ENCODE data around the gene SLC35G6. TPM values are rescaled to one million over a fixed set of nuclear protein-coding genes. Genes with fewer than 3 reads are reported as not detected.
"Not testable (repeated sequence)": the region's sequence is repeated elsewhere in the genome, so short reads cannot be mapped to it uniquely, and the experiment has no call there.

The SLC35G6 gene
- total RNA-seq (2012; rRNA removed) = not detected in 2 replicates

DNA sequence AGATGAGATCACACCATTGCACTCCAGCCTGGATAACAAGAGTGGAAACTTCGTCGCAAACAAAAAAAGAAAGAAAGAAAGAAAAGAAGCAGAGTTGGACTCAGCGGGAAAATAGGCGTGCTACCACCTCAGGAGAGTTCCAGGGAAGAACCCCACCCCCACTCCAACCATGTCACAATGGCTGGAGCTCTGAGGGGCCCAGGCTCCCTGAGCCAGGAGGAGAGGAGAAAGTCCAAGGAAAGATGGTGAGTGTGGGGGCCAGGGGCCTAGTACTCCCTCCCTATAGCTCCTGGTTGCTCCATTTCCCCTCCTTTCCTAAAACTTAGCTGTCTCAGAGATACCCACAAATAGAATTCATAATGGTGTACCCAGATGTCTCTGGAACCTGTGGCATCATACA lies at the start of gene SLC35G6:
Gene SLC35G6, plus strand, starts transcription at position 172 of the 400 bp plus-strand sequence. Its CDS starts 71 bp downstream, at position 243.
- H3K4me1 ChIP-seq (ENCODE audit: control insufficient read depth, insufficient read depth, low read length) = peaks cover 48% of the 10 kb centered on the region
- H3K4me2 ChIP-seq (ENCODE audit: low read length) = peak within 1 kb of the TSS; percentile 91
- H3K9me3 ChIP-seq (replicated peaks; ENCODE audit: low read length); H3K27me3 ChIP-seq (ENCODE audit: control insufficient read depth, insufficient read depth, low read length); H3K36me3 ChIP-seq (ENCODE audit: insufficient read depth, low read length): not testable (repeated sequence)
- H3K9ac ChIP-seq (ENCODE audit: low read depth, low read length) = peak within 1 kb of the TSS; percentile 80
- H3K4me3 ChIP-seq (ENCODE audit: low read length) = peak within 1 kb of the TSS; percentile 81

DNA sequence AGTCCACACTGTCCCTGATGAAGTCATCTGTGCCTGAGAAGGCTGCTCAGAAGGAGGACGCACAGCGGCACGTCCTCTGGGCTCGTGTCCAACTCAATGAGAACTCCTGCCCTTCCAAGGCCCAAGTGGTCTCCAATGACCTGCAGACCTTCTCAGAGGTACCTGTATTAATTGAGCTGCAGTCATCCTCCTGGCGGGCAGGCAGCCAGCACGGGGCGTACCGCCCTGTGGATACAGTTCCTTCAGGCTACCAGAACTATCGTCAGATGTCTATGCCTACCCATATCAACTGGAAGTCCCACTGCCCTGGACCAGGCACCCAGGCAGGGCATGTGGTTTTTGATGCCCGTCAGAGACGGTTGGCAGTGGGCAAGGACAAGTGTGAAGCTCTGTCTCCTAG lies 49.0 kb upstream of the SLC35G6 start:
- H3K4me3 ChIP-seq (ENCODE audit: low read length) = no peak overlapping the region
- no peaks in the 10 kb centered on the region for H3K9me3 ChIP-seq (replicated peaks; ENCODE audit: low read length)
- no peak overlapping the region for H3K4me2 ChIP-seq (ENCODE audit: low read length)
- no peaks in the 10 kb centered on the region for H3K27me3 ChIP-seq (ENCODE audit: control insufficient read depth, insufficient read depth, low read length)
- H3K36me3 ChIP-seq (ENCODE audit: insufficient read depth, low read length) = no peaks in the 10 kb centered on the region
- no peak overlapping the region for H3K9ac ChIP-seq (ENCODE audit: low read depth, low read length)
- peaks cover 14% of the 10 kb centered on the region for H3K4me1 ChIP-seq (ENCODE audit: control insufficient read depth, insufficient read depth, low read length)

DNA sequence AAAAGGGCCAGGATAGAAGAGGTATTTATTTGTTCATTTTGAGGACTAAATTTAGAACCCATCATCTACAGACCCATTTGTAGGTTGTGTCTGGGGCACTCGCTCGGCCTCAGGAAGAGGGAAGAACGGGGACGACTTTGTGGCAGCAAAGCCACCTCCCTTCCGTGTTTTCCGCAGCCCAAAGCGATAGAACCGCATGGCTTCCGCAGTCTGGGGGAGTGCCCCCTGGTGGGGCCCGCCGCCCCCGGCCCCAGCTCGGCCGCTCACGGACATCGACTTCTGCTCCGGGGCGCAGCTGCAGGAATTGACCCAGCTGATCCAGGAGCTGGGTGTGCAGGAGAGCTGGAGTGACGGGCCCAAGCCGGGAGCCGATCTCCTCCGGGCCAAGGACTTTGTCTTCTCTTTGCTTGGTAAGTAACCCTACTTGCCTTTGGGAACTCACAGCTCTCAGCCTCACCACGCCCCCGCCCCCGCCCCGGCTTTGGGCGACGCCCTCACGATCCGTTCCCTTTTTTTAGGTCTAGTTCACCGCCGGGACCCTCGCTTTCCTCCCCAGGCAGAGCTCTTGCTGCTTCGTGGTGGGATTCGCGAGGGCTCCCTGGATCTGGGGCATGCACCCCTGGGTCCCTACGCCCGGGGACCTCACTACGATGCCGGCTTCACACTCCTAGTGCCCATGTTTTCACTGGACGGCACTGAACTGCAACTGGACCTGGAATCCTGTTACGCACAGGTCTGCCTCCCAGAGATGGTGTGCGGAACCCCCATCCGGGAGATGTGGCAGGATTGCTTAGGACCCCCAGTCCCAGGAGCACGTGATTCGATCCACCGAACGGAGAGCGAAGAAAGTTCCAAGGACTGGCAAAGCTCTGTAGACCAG lies 45.3 kb upstream of the SLC35G6 start:
- H3K4me3 ChIP-seq (ENCODE audit: low read length) = peak overlapping the region; percentile 61
- peaks cover 9% of the 10 kb centered on the region for H3K27me3 ChIP-seq (ENCODE audit: control insufficient read depth, insufficient read depth, low read length)
- H3K9ac ChIP-seq (ENCODE audit: low read depth, low read length) = no peak overlapping the region
- H3K36me3 ChIP-seq (ENCODE audit: insufficient read depth, low read length) = no peaks in the 10 kb centered on the region
- no peaks in the 10 kb centered on the region for H3K9me3 ChIP-seq (replicated peaks; ENCODE audit: low read length)
- peak overlapping the region; percentile 90 for H3K4me2 ChIP-seq (ENCODE audit: low read length)
- peaks cover 37% of the 10 kb centered on the region for H3K4me1 ChIP-seq (ENCODE audit: control insufficient read depth, insufficient read depth, low read length)

DNA sequence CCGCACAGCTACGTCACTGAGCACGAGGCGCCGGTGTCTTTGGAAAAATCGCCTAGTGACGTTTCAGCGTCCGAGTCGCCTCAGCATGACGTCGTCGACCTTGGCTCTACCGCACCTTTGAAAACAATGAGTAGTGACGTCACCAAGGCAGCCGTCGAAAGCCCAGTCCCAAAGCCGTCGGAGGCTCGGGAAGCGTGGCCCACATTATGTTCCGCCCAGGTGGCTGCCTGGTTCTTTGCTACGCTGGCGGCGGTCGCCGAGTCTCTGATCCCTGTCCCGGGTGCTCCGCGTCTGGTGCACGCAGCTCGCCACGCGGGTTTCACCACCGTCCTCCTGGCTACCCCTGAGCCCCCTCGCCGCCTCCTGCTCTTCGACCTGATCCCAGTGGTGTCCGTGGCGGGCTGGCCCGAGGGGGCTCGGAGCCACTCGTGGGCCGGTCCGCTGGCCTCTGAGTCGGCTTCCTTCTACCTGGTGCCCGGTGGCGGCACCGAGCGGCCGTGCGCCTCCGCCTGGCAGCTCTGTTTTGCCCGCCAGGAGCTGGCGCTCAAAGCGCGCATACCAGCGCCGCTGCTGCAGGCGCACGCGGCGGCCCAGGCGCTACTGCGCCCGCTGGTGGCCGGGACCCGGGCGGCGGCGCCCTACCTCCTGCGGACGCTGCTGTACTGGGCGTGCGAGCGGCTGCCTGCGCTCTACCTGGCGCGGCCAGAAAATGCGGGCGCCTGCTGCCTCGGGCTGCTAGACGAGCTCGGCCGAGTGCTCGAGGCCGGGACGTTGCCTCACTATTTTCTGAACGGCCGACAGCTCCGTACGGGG lies 44.5 kb upstream of the SLC35G6 start:
- Histone ChIP-seq H3K9ac (ENCODE audit: low read depth, low read length) (no peak overlapping the region), H3K4me3 (ENCODE audit: low read length) (peak overlapping the region; percentile 59), H3K27me3 (ENCODE audit: control insufficient read depth, insufficient read depth, low read length) (peaks cover 9% of the 10 kb centered on the region), H3K36me3 (ENCODE audit: insufficient read depth, low read length) (no peaks in the 10 kb centered on the region), H3K9me3 (replicated peaks; ENCODE audit: low read length) (no peaks in the 10 kb centered on the region), H3K4me1 (ENCODE audit: control insufficient read depth, insufficient read depth, low read length) (peaks cover 41% of the 10 kb centered on the region), H3K4me2 (ENCODE audit: low read length) (peak overlapping the region; percentile 90)

GRCh38 chr17:7437369-7437863 lies 43.8 kb upstream of the SLC35G6 start:
- no peak overlapping the region for H3K9ac ChIP-seq (ENCODE audit: low read depth, low read length)
- peak overlapping the region; percentile 90 for H3K4me2 ChIP-seq (ENCODE audit: low read length)
- peak overlapping the region; percentile 59 for H3K4me3 ChIP-seq (ENCODE audit: low read length)
- no peaks in the 10 kb centered on the region for H3K9me3 ChIP-seq (replicated peaks; ENCODE audit: low read length)
- H3K4me1 ChIP-seq (ENCODE audit: control insufficient read depth, insufficient read depth, low read length) = peaks cover 41% of the 10 kb centered on the region
- H3K27me3 ChIP-seq (ENCODE audit: control insufficient read depth, insufficient read depth, low read length) = peaks cover 9% of the 10 kb centered on the region
- H3K36me3 ChIP-seq (ENCODE audit: insufficient read depth, low read length) = no peaks in the 10 kb centered on the region

DNA sequence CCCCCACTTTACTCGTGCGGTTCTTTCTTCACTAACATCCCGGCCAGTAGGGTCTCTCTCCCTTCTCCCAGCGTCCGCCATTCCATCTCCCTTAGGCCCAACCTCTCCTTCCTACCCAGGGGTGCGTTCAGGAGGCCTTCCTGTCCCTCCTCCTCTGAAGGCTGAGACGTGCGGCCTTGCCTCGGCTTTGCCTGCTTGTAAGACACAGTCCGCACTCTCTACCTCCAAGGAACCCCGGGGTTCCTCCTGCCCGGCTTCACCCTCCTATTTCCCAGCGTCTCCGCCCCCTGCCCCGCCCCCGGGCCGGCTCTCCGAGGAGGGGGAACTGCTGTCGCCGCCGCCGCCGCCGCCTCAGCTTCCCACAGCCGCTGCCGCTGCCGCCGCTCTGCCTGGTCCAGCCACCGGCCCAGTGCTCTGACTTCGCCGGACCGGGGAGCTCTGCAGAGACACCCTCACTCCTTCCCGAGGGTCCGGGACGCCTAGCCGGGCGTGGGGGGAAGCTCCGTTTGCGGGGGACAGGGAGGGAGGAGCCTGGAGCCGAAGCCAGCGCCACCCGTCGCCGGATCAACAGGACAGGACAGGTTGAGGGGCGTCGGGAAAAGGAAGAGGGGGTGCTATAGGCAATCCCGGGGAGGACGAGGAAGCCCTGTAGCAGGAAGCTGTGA lies 43.2 kb upstream of the SLC35G6 start:
- H3K27me3 ChIP-seq (ENCODE audit: control insufficient read depth, insufficient read depth, low read length) = peaks cover 9% of the 10 kb centered on the region
- H3K36me3 ChIP-seq (ENCODE audit: insufficient read depth, low read length) = no peaks in the 10 kb centered on the region
- H3K9ac ChIP-seq (ENCODE audit: low read depth, low read length) = no peak overlapping the region
- peak overlapping the region; percentile 29 for H3K4me3 ChIP-seq (ENCODE audit: low read length)
- H3K9me3 ChIP-seq (replicated peaks; ENCODE audit: low read length) = no peaks in the 10 kb centered on the region
- H3K4me1 ChIP-seq (ENCODE audit: control insufficient read depth, insufficient read depth, low read length) = peaks cover 41% of the 10 kb centered on the region
- peak overlapping the region; percentile 90 for H3K4me2 ChIP-seq (ENCODE audit: low read length)

GRCh38 chr17:7438656-7439460 lies 42.4 kb upstream of the SLC35G6 start:
- Histone ChIP-seq H3K4me3 (ENCODE audit: low read length) (peak overlapping the region; percentile 29), H3K4me2 (ENCODE audit: low read length) (peak overlapping the region; percentile 90), H3K27me3 (ENCODE audit: control insufficient read depth, insufficient read depth, low read length) (peaks cover 9% of the 10 kb centered on the region), H3K9ac (ENCODE audit: low read depth, low read length) (no peak overlapping the region), H3K36me3 (ENCODE audit: insufficient read depth, low read length) (no peaks in the 10 kb centered on the region), H3K9me3 (replicated peaks; ENCODE audit: low read length) (no peaks in the 10 kb centered on the region), H3K4me1 (ENCODE audit: control insufficient read depth, insufficient read depth, low read length) (peaks cover 45% of the 10 kb centered on the region)

GRCh38 chr17:7439462-7440112 lies 41.7 kb upstream of the SLC35G6 start, which contains the start of gene FGF11:
FGF11 (plus strand) TSS chr17:7439512; CDS start chr17:7439621, 109 bp downstream.
- Histone ChIP-seq H3K36me3 (ENCODE audit: insufficient read depth, low read length) (no peaks in the 10 kb centered on the region), H3K9me3 (replicated peaks; ENCODE audit: low read length) (no peaks in the 10 kb centered on the region), H3K4me1 (ENCODE audit: control insufficient read depth, insufficient read depth, low read length) (peaks cover 52% of the 10 kb centered on the region), H3K27me3 (ENCODE audit: control insufficient read depth, insufficient read depth, low read length) (peaks cover 9% of the 10 kb centered on the region), H3K9ac (ENCODE audit: low read depth, low read length) (peak within 1 kb of the TSS; percentile 43), H3K4me3 (ENCODE audit: low read length) (peak within 1 kb of the TSS; percentile 66), H3K4me2 (ENCODE audit: low read length) (peak within 1 kb of the TSS; percentile 90)

DNA sequence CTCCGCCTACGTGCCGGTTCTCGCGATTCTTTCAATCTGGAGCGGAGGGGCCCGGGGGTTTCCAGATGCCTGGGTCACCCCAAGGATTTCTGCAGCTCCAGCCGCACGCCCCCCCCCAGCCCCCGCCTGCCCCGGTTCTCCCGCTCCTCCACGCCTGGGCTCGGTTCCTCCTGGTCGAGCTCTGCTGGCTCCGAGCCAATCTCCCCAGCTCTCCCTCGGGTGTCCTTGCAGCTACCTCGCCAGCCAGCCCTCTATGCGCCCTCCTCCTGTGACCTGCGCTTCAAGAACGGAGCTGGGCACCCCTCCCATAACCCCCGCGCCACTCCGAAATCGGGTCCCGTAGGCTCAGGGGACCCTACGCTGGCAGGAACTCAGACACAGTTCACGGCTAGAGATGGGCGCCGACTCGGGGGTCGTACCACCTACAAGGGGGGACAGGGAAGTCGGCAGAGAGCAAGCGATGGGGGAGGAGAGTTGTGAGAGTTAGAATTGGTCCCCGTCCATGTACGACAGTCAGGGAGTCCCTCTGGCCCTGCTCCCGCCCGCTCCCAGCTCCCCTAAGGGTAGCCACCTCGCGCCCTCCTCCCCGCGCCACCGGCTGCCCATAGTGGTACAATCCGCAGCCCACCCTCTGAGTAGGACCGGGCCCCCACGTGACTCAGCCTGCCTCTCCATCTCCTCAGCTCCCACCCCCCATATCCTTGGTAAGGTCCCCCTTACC lies 41.0 kb upstream of the SLC35G6 start:
- peaks cover 58% of the 10 kb centered on the region for H3K4me1 ChIP-seq (ENCODE audit: control insufficient read depth, insufficient read depth, low read length)
- peak overlapping the region; percentile 66 for H3K4me3 ChIP-seq (ENCODE audit: low read length)
- H3K9ac ChIP-seq (ENCODE audit: low read depth, low read length) = peak overlapping the region; percentile 43
- H3K36me3 ChIP-seq (ENCODE audit: insufficient read depth, low read length) = no peaks in the 10 kb centered on the region
- H3K4me2 ChIP-seq (ENCODE audit: low read length) = peak overlapping the region; percentile 81
- H3K9me3 ChIP-seq (replicated peaks; ENCODE audit: low read length) = no peaks in the 10 kb centered on the region
- peaks cover 9% of the 10 kb centered on the region for H3K27me3 ChIP-seq (ENCODE audit: control insufficient read depth, insufficient read depth, low read length)

GRCh38 chr17:7440834-7441195 lies 40.4 kb upstream of the SLC35G6 start:
- H3K4me1 ChIP-seq (ENCODE audit: control insufficient read depth, insufficient read depth, low read length) = peaks cover 57% of the 10 kb centered on the region
- H3K36me3 ChIP-seq (ENCODE audit: insufficient read depth, low read length) = no peaks in the 10 kb centered on the region
- H3K27me3 ChIP-seq (ENCODE audit: control insufficient read depth, insufficient read depth, low read length) = peaks cover 9% of the 10 kb centered on the region
- H3K4me2 ChIP-seq (ENCODE audit: low read length) = peak overlapping the region; percentile 81
- H3K9me3 ChIP-seq (replicated peaks; ENCODE audit: low read length) = no peaks in the 10 kb centered on the region
- peak overlapping the region; percentile 42 for H3K9ac ChIP-seq (ENCODE audit: low read depth, low read length)
- peak overlapping the region; percentile 66 for H3K4me3 ChIP-seq (ENCODE audit: low read length)
